Lung (tissue), 12 donors: ENCODE data around the gene NAA15. TPM values are rescaled to one million over a fixed set of nuclear protein-coding genes. Genes with fewer than 3 reads are reported as not detected.
"Not testable (repeated sequence)": the region's sequence is repeated elsewhere in the genome, so short reads cannot be mapped to it uniquely, and the experiment has no call there.

Source experiments
- ATAC-seq: fragments of 200-7000 bp; cut with Tn5 transposase; one replicate; pipeline ENCODE4 v1.9.1; 2020; ENCODE audit warnings: moderate number of reproducible peaks; ENCODE audit not compliant: insufficient read depth, low FRiP score
- DNase-seq, 3 donors: peaks; one replicate each; pipeline ENCODE4 v3.0.0-alpha.2; 2013 to 2017
- H3K27ac ChIP-seq, 2 donors: one replicate each; pipeline ENCODE4 v1.5.1; 2013; ENCODE audit warnings: mild to moderate bottlenecking in 2 of 2, moderate library complexity in 2 of 2, control low read depth in 1 of 2, inconsistent platforms in 1 of 2, low read depth in 1 of 2, low read length in 1 of 2
- H3K27me3 ChIP-seq, 3 donors: one replicate each; pipeline ENCODE4 v1.5.1; 2013; ENCODE audit warnings: low read length in 2 of 3; ENCODE audit not compliant: control insufficient read depth in 3 of 3, insufficient read depth in 3 of 3
- H3K36me3 ChIP-seq, 4 donors: one replicate each; pipeline ENCODE4 v1.5.1; 2013; ENCODE audit warnings: low read length in 4 of 4, mild to moderate bottlenecking in 1 of 4, moderate library complexity in 1 of 4; ENCODE audit not compliant: control insufficient read depth in 4 of 4, insufficient read depth in 4 of 4
- H3K4me1 ChIP-seq, 5 donors: one replicate each; pipeline ENCODE4 v1.5.1; 2013; ENCODE audit warnings: low read length in 5 of 5, mild to moderate bottlenecking in 2 of 5, moderate library complexity in 1 of 5; ENCODE audit not compliant: control insufficient read depth in 5 of 5, insufficient read depth in 5 of 5
- H3K4me3 ChIP-seq: one replicate; pipeline ENCODE4 v1.5.1; 2013; ENCODE audit warnings: mild to moderate bottlenecking, control low read depth, moderate library complexity
- H3K9ac ChIP-seq, 2 donors: one replicate each; pipeline ENCODE4 v1.5.1; 2013; ENCODE audit warnings: low read length in 2 of 2, control low read depth in 1 of 2; ENCODE audit not compliant: insufficient read depth in 1 of 2
- H3K9me3 ChIP-seq, 4 donors: one replicate each; pipeline ENCODE4 v1.5.1; 2013; ENCODE audit warnings: low read length in 3 of 4, mild to moderate bottlenecking in 1 of 4, moderate library complexity in 1 of 4; ENCODE audit not compliant: control insufficient read depth in 4 of 4, insufficient read depth in 3 of 4
- WGBS, 2 donors: extraction: QIAGEN DNeasy Blood & Tissue Kit; methylation state at CpG; one replicate each; pipeline ENCODE4 v1.1.7; 2013; 5-methylcytosine and 5-hydroxymethylcytosine counted together
- polyA plus RNA-seq, 2 donors: library from polyadenylated mRNA; stranded (reverse); fragments of 200-250 nt; gene quantifications; one replicate each; pipeline ENCODE4 v1.2.1, GENCODE V29; 2013
- total RNA-seq, 2 donors: library from RNA; depleted of rRNA in 1 of 2; stranded (reverse); fragments of >200 nt in 1 of 2; gene quantifications; one replicate each; pipeline ENCODE4 v1.2.1, GENCODE V29; 2014 to 2021
- TF ChIP-seq, protein P1 (sequence below): IDR thresholded peaks from 2 replicates; pipeline ENCODE4 v1.5.1; 2012; ENCODE audit warnings: mild to moderate bottlenecking; ENCODE audit errors: control extremely low read depth, extremely low read depth
- donor health status: control.
- donor health status: control.
- donor health status: Bipolar disorder and iron deficiency.
- donor health status: healthy.
- donor health status: DM: yes; HTN: yes; CAD: no.

NAA15 gene
- total and polyA plus RNA-seq, 4 donors, result 5.7 to 41.3 (median 22.8) TPM

DNA sequence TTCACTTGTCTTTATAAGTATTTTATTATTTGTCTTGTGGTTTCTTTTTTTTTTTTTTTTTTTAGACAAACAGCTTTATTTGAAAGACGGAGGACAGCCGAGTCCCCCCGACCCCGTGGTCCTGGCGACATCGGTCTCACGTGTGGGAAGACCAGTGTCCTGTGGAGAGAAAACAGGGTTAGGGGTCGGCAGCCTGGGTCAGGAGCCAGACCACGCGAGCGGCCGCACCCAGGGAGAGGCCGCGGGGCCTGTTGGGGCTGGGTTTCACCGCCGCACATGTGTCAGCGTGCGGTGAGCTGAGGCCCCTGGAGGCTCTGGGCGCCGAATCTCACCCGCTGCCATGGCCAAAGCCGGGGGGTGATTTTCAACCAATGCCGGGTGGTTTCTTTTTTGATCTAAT is 134.8 kb downstream of the NAA15 start:
- no peaks in the 10 kb centered on the region for H3K4me1 ChIP-seq
- TF ChIP-seq, protein P1, sequence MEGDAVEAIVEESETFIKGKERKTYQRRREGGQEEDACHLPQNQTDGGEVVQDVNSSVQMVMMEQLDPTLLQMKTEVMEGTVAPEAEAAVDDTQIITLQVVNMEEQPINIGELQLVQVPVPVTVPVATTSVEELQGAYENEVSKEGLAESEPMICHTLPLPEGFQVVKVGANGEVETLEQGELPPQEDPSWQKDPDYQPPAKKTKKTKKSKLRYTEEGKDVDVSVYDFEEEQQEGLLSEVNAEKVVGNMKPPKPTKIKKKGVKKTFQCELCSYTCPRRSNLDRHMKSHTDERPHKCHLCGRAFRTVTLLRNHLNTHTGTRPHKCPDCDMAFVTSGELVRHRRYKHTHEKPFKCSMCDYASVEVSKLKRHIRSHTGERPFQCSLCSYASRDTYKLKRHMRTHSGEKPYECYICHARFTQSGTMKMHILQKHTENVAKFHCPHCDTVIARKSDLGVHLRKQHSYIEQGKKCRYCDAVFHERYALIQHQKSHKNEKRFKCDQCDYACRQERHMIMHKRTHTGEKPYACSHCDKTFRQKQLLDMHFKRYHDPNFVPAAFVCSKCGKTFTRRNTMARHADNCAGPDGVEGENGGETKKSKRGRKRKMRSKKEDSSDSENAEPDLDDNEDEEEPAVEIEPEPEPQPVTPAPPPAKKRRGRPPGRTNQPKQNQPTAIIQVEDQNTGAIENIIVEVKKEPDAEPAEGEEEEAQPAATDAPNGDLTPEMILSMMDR, result no peak
- peaks cover 0 to 10% (median 5%) of the 10 kb centered on the region in 4 donors for H3K36me3 ChIP-seq
- no peak for DNase-seq
- no peak overlapping the region for H3K9ac ChIP-seq
- 94 to 97% methylated on average over 23 of the region's 23 CpGs for WGBS, 2 donors
- peaks cover 3 to 24% (median 8%) of the 10 kb centered on the region in 4 donors for H3K9me3 ChIP-seq
- no peak overlapping the region for H3K4me3 ChIP-seq
- ATAC-seq, result no peak
- no peaks in the 10 kb centered on the region for H3K27me3 ChIP-seq
- H3K27ac ChIP-seq, result no peak overlapping the region

DNA sequence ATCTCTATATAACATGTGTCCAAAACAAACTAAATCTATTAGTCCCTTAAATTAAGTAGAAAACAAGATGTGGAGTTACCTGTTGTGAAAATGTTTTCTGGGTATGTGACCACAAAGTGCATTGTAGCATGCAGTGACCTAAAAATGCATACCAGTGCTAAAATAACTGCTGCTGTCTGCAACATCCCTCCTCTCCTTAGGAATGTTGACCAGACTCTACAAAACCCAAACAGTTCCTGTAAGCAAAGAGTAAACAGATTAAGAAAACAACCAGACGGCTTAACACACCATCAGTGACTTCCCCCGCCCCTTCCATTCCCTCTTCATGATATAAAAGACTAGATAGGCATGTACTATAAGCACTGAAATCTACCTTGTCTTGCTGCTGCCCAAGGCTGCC is 136.8 kb downstream of the NAA15 start:
- WGBS, 2 donors, result 85 to 92% methylated on average over 2 of the region's 2 CpGs
- DNase-seq (no peak), ATAC-seq (no peak)
- Histone ChIP-seq H3K27me3 (no peaks in the 10 kb centered on the region), H3K4me3 (no peak overlapping the region), H3K9me3 (peaks cover 3 to 26% (median 8%) of the 10 kb centered on the region in 4 donors), H3K36me3 (peaks cover 0 to 10% (median 5%) of the 10 kb centered on the region in 4 donors), H3K4me1 (no peaks in the 10 kb centered on the region), H3K27ac (no peak overlapping the region), H3K9ac (no peak overlapping the region)
- TF ChIP-seq, protein P1, result no peak

DNA sequence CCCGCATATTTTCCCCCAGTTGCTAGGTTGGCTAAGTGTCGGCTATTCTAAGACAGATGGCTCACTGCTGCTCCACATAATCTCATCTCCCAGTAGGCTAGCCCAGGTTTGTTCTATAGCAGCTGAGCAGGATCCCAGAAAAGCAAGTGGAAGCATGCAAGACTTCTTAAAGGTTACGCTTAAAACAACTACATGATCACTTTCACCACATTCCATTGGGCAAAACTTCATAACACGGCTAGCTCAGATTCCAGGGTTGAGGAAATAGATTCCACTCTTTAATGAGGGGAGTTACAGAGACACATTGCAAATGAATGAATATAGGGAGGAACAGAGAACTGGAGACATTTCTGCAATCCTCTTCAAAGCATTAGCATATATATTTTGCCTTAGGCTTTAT is 139.7 kb downstream of the NAA15 start:
- Histone ChIP-seq H3K4me1 (no peaks in the 10 kb centered on the region), H3K9ac (no peak overlapping the region), H3K27ac (no peak overlapping the region), H3K27me3 (no peaks in the 10 kb centered on the region), H3K9me3 (peaks cover 3 to 32% (median 7%) of the 10 kb centered on the region in 4 donors), H3K4me3 (no peak overlapping the region), H3K36me3 (peaks cover 0 to 10% (median 5%) of the 10 kb centered on the region in 4 donors)
- ATAC-seq, result no peak
- DNase-seq, result no peak
- WGBS, 2 donors, result 92 to 96% methylated on average over 4 of the region's 4 CpGs
- TF ChIP-seq, protein P1, result no peak

DNA sequence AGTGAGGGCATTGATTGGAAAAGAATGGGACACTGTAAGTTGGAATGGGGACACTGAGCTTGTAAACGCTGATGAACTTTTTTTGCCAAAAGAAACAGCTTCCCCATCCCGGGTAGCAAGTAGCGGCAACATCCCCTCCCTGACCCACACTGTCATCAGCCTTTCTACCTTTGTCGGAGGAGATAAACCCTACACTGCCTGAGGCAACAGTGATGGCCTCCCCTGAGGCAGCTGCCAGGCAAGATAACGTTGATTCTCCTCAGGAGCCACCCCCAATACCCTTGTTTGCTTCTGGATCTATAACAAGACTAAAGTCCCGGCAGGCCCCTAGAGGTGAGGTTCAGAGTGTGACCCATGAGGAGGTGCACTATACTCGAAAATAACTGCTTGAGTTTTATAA is 142.4 kb downstream of the NAA15 start:
- Histone ChIP-seq H3K9me3 (peaks cover 0 to 20% (median 3%) of the 10 kb centered on the region in 4 donors), H3K4me1 (no peaks in the 10 kb centered on the region), H3K36me3 (peaks cover 0 to 1% (median 0%) of the 10 kb centered on the region in 4 donors), H3K27me3 (no peaks in the 10 kb centered on the region), H3K9ac (no peak overlapping the region), H3K4me3 (no peak overlapping the region), H3K27ac (no peak overlapping the region)
- WGBS, 2 donors, result 91 to 94% methylated on average over 7 of the region's 7 CpGs
- no peak for ATAC-seq
- TF ChIP-seq, protein P1, result no peak
- DNase-seq, result no peak

DNA sequence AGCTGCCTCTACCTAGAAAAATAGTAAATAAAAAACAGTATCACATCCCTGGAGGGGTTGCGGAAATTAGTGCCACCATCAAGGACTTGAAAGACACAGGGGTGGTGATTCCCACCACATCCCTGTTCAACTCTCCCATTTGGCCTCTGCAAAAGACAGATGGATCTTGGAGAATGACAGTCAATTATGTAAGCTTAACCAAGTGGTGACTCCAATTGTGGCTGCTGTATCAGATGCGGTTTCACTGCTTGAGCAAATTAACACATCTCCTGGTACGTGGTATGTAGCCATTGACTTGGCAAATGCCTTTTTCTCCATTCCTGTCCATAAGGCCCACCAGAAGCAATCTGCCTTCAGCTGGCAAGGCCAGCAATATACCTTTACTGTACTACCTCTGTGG is 143.6 kb downstream of the NAA15 start:
- peaks cover 0 to 17% (median 3%) of the 10 kb centered on the region in 4 donors for H3K9me3 ChIP-seq
- not testable (repeated sequence) for H3K36me3 ChIP-seq, H3K4me3 ChIP-seq, H3K27me3 ChIP-seq, H3K9ac ChIP-seq, DNase-seq, ATAC-seq, H3K27ac ChIP-seq, H3K4me1 ChIP-seq
- WGBS, 2 donors, result 63% methylated on average over 3 of the region's 3 CpGs
